ENCODE data around the gene IMMP2L.

GRCh38 chr7:111235709-111236108, 326.6 kb downstream of the IMMP2L start:
- TF ChIP-seq CTCF (optimal IDR thresholded peaks at IDR 0.05 in 1 of 3, IDR thresholded peaks at IDR 0.05 in 1 of 3, conservative IDR thresholded peaks at IDR 0.05 in 1 of 3; ENCODE audit: extremely low read depth in 1 of 3, insufficient read depth in 2 of 3, low read length in 3 of 3): no peak
- no peak for TF ChIP-seq EZH2 (IDR thresholded peaks at IDR 0.05; ENCODE audit: low read length)

All from keratinocyte (primary cell).